ENCODE measurements around the gene ELANE.
"Not testable (repeated sequence)": the region's sequence is repeated elsewhere in the genome, so short reads cannot be mapped to it uniquely, and the experiment has no call there.

Gene ELANE

DNA sequence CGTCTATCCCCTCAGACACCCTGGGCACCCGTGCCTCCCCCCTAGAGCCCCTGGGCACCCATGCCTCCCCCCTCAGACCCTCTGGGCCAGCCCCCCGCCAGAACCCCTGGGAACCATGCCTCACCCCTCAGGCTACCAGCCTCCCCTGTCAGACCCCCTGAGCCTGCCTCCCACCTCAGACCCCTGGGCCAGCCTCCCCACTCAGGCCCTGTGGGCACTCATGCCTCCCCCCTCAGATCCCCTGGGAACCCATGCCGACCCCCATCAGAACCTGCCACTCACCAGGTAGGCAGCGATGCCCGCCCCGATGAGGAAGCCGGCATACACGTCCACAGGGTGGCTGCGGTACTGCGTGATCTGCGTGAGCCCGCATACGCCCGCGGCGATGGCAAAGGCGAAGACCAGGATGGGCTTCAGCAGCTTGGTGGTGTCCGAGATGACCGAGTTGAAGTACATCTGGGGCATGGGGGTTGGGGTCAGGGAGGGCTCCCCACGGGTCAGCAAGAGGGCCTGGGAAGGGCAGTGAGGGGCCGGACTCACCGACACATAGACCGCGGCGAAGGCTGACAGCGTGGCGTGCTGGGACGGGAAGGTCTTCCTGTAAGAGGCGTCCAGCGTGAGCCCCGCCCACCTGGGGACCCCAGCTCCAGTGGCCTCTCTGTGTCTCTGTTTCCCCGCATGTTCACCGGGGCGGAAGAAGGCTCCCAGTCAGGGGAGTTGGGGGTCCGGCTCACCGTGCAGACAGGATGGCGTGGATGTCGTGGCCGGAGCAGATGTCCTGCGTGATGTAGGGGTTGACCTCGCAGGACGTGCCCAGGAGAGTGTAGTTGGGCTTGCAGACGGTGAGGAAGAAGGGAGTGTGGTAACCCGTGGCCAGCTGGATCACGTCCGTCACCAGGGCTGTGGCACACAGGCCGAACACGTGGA is 37.7 kb upstream of the ELANE start:
- no peaks in the 10 kb centered on the region for H3K4me1 ChIP-seq (ENCODE audit: control insufficient read depth in 1 of 2, insufficient read depth in 2 of 2, low read length in 2 of 2)
- H3K9ac ChIP-seq (ENCODE audit: low read depth in 1 of 2, low read length in 2 of 2), result no peak overlapping the region
- no peak overlapping the region for H3K27ac ChIP-seq (ENCODE audit: low read depth, low read length)
- no peaks in the 10 kb centered on the region for H3K27me3 ChIP-seq (ENCODE audit: control insufficient read depth in 1 of 2, insufficient read depth in 2 of 2, low read length in 2 of 2)
- no peaks in the 10 kb centered on the region for H3K9me3 ChIP-seq (ENCODE audit: control insufficient read depth in 1 of 2, low read length in 2 of 2)
- H3K4me3 ChIP-seq (ENCODE audit: low read depth in 1 of 2, low read length in 2 of 2), result no peak overlapping the region
- H3K36me3 ChIP-seq (ENCODE audit: control insufficient read depth in 1 of 2, insufficient read depth in 2 of 2, low read length in 2 of 2), result peaks cover 21 to 27% of the 10 kb centered on the region in 2 donors

DNA sequence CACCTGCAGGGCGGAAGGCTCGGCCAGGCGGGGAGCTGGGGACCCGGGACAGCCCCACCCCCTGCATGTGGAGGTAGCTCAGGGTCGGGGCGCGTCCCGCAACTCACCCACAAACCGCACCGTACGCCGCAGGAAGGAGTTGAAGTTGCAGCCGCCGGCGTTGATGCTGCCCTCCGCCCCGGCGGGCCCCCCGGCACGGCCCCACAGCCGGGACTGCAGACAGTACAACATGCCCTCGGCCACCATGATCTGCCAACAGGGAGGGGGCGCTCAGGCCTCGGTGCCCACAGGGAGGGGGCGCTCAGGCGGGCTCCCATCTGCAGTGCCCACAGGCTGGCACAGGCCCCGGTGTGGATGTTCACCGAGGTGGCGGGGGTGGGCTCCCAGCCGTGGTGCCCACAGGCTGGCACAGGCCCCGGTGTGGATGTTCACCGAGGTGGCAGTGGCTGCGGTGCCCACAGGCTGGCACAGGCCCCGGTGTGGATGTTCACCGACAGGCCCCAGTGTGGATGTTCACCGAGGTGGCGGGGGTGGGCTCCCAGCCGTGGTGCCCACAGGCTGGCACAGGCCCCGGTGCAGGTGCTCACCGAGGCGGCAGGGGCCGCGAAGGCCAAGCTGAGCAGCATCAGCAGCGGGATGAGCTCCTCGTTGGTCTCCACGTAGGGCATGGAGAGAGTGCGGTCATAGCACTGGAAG is 36.9 kb upstream of the ELANE start:
- Histone ChIP-seq H3K9me3 (ENCODE audit: control insufficient read depth in 1 of 2, low read length in 2 of 2) (no peaks in the 10 kb centered on the region), H3K9ac (ENCODE audit: low read depth in 1 of 2, low read length in 2 of 2) (no peak overlapping the region), H3K36me3 (ENCODE audit: control insufficient read depth in 1 of 2, insufficient read depth in 2 of 2, low read length in 2 of 2) (peaks cover 13 to 19% of the 10 kb centered on the region in 2 donors), H3K27me3 (ENCODE audit: control insufficient read depth in 1 of 2, insufficient read depth in 2 of 2, low read length in 2 of 2) (no peaks in the 10 kb centered on the region), H3K4me1 (ENCODE audit: control insufficient read depth in 1 of 2, insufficient read depth in 2 of 2, low read length in 2 of 2) (no peaks in the 10 kb centered on the region), H3K27ac (ENCODE audit: low read depth, low read length) (no peak overlapping the region), H3K4me3 (ENCODE audit: low read depth in 1 of 2, low read length in 2 of 2) (no peak overlapping the region)

DNA sequence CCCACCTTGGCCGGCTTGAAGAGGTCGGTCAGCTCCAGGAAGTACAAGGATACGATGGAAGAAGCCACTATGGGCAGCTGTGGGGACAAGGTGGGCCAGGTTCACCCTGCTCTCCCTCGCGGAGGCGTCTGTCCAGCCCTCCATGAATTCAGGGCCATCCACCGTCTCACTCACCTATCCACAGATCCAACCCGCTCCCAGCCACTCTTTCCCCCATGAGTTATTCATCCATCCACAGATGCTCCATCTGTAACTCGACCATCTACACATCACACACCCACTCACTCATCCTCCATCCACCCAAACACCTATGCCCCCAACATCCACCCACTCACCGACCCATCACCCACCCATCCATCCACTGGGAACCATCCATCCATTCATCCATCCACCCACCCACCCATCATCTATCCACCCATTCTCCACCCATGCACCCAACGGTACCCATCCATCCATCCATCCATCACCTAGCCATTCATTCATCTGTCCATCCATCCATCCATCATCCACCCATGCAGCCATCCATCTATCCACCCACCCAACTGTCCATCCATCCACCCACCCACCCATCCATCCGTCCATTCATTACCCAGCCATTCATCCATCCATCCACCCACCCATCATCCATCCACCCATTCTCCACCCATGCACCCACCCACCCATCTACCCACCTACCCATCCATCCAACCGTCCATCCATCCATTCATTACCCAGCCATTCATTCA is 36.2 kb upstream of the ELANE start:
- H3K4me1 ChIP-seq (ENCODE audit: control insufficient read depth in 1 of 2, insufficient read depth in 2 of 2, low read length in 2 of 2), result no peaks in the 10 kb centered on the region
- no peak overlapping the region for H3K4me3 ChIP-seq (ENCODE audit: low read depth in 1 of 2, low read length in 2 of 2)
- no peak overlapping the region for H3K27ac ChIP-seq (ENCODE audit: low read depth, low read length)
- H3K27me3 ChIP-seq (ENCODE audit: control insufficient read depth in 1 of 2, insufficient read depth in 2 of 2, low read length in 2 of 2), result no peaks in the 10 kb centered on the region
- H3K9me3 ChIP-seq (ENCODE audit: control insufficient read depth in 1 of 2, low read length in 2 of 2), result no peaks in the 10 kb centered on the region
- H3K36me3 ChIP-seq (ENCODE audit: control insufficient read depth in 1 of 2, insufficient read depth in 2 of 2, low read length in 2 of 2), result peaks cover 6 to 12% of the 10 kb centered on the region in 2 donors
- no peak overlapping the region for H3K9ac ChIP-seq (ENCODE audit: low read depth in 1 of 2, low read length in 2 of 2)

DNA sequence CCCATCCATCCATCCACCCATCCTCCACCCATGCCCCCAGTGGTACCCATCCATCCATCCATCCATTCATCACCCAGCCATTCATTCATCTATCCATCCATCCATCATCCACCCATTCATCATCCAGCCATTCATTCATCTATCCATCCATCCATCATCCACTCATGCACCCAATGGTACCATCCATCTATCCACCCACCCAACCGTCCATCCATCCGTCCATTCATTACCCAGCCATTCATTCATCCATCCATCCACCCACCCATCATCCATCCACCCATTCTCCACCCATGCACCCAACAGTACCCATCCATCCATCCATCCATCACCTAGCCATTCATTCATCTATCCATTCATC is 35.6 kb upstream of the ELANE start:
- Histone ChIP-seq H3K9me3 (ENCODE audit: control insufficient read depth in 1 of 2, low read length in 2 of 2) (no peaks in the 10 kb centered on the region), H3K9ac (ENCODE audit: low read depth in 1 of 2, low read length in 2 of 2) (no peak overlapping the region), H3K27me3 (ENCODE audit: control insufficient read depth in 1 of 2, insufficient read depth in 2 of 2, low read length in 2 of 2) (no peaks in the 10 kb centered on the region), H3K36me3 (ENCODE audit: control insufficient read depth in 1 of 2, insufficient read depth in 2 of 2, low read length in 2 of 2) (peaks cover under 1 to 7% of the 10 kb centered on the region in 2 donors), H3K4me3 (ENCODE audit: low read depth in 1 of 2, low read length in 2 of 2) (no peak overlapping the region), H3K4me1 (ENCODE audit: control insufficient read depth in 1 of 2, insufficient read depth in 2 of 2, low read length in 2 of 2) (no peaks in the 10 kb centered on the region), H3K27ac (ENCODE audit: low read depth, low read length) (no peak overlapping the region)

DNA sequence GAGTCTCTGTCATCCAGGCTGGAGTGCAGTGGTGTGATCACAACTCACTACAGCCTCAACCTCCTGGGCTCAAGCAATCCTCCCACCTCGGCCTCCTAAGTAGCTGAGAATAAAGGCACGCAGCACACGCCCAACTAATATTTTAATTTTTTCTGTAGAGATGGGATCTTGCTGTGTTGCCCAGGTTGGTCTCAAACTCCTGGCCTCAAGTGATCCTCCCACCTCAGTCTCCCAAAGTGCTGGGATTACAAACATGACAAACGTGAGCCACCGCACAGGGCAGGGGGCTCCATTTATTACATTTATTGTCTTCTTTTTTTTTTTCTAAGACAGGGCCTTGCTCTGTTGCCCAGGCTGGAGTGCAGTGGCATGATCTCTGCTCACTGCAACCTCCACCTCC is 31.9 kb upstream of the ELANE start:
- H3K36me3 ChIP-seq (ENCODE audit: control insufficient read depth in 1 of 2, insufficient read depth in 2 of 2, low read length in 2 of 2); H3K27me3 ChIP-seq (ENCODE audit: control insufficient read depth in 1 of 2, insufficient read depth in 2 of 2, low read length in 2 of 2); H3K27ac ChIP-seq (ENCODE audit: low read depth, low read length); H3K9me3 ChIP-seq (ENCODE audit: control insufficient read depth in 1 of 2, low read length in 2 of 2); H3K9ac ChIP-seq (ENCODE audit: low read depth in 1 of 2, low read length in 2 of 2); H3K4me1 ChIP-seq (ENCODE audit: control insufficient read depth in 1 of 2, insufficient read depth in 2 of 2, low read length in 2 of 2); H3K4me3 ChIP-seq (ENCODE audit: low read depth in 1 of 2, low read length in 2 of 2): not testable (repeated sequence)

DNA sequence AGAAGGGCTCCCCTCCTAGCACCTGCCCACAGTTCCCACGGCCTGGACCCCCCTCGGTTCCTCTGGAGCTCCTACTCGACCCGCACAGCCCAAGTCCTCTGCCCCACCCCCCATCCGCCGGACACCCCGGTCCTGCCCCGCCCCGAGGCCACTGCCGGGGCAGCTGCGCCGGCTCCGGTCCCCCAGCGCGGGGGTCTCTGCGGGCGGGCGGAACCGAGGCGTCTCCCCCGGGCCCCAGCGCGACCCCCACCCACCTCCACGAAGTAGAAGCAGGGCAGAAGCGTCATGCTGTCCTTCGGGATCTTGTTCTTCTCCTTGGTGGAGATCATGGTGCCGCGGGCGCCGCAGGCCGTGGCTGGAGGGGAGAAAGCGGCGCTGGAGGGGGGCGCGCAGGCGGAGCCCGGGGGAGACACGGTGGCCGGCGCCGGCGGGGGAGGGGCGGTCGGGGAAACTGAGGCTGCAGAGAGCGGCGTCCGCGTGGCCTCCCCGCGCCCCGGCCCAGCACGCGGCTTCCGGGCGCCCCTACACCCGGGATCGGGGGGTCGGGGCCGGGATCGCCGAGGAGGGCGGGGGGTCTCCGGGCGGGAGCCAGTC is 30.8 kb upstream of the ELANE start:
- Histone ChIP-seq H3K4me3 (ENCODE audit: low read depth in 1 of 2, low read length in 2 of 2) (no peak overlapping the region), H3K27ac (ENCODE audit: low read depth, low read length) (no peak overlapping the region), H3K9me3 (ENCODE audit: control insufficient read depth in 1 of 2, low read length in 2 of 2) (no peaks in the 10 kb centered on the region), H3K36me3 (ENCODE audit: control insufficient read depth in 1 of 2, insufficient read depth in 2 of 2, low read length in 2 of 2) (no peaks in the 10 kb centered on the region), H3K4me1 (ENCODE audit: control insufficient read depth in 1 of 2, insufficient read depth in 2 of 2, low read length in 2 of 2) (no peaks in the 10 kb centered on the region), H3K27me3 (ENCODE audit: control insufficient read depth in 1 of 2, insufficient read depth in 2 of 2, low read length in 2 of 2) (peaks cover 6 to 7% of the 10 kb centered on the region in 2 donors), H3K9ac (ENCODE audit: low read depth in 1 of 2, low read length in 2 of 2) (no peak overlapping the region)

DNA sequence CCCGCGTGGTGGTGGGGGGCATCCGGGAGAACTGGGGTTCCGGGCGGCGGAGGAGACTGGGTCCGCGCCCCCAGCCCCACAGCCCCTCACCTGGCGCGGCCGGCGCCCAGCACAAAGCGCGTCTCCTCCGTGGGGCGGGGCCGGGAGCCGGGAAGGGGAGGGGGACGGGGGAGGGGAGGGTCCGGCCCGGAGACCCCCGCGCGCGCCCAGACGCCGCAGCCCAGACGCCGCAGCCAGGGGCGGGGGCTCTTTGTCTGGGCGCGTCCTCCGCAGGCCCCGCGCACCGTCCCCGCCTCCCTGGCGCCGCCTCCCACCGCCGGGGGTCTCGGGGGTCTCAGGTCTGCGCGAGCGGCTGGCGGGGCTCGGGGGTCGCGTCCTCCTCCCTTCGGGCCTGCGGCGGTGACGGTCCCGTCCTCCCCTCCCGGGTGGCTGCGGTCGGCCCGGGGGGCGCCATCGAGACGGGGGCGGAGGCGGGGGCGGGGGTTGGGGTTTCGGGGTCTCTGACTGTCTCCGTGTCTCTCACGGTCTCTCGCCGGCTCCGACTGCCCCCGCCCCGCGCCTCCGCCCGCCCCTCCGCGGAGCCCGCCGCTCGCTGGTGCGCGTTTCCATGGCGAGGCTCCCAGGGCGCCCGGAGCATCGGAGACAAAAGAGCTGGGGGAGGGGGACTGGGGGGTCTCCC is 30.1 kb upstream of the ELANE start, which contains the start of gene PLPPR3:
TSS of gene PLPPR3 (minus strand) at position 131 of the 679 bp plus-strand sequence. CDS start 396 bp downstream, outside the sequence.
- H3K4me1 ChIP-seq (ENCODE audit: control insufficient read depth in 1 of 2, insufficient read depth in 2 of 2, low read length in 2 of 2), result no peaks in the 10 kb centered on the region
- no peak within 1 kb of the TSS for H3K27ac ChIP-seq (ENCODE audit: low read depth, low read length)
- no peak within 1 kb of the TSS for H3K4me3 ChIP-seq (ENCODE audit: low read depth in 1 of 2, low read length in 2 of 2)
- H3K9ac ChIP-seq (ENCODE audit: low read depth in 1 of 2, low read length in 2 of 2), result no peak within 1 kb of the TSS
- no peaks in the 10 kb centered on the region for H3K9me3 ChIP-seq (ENCODE audit: control insufficient read depth in 1 of 2, low read length in 2 of 2)
- H3K27me3 ChIP-seq (ENCODE audit: control insufficient read depth in 1 of 2, insufficient read depth in 2 of 2, low read length in 2 of 2), result peaks cover 6 to 7% of the 10 kb centered on the region in 2 donors
- no peaks in the 10 kb centered on the region for H3K36me3 ChIP-seq (ENCODE audit: control insufficient read depth in 1 of 2, insufficient read depth in 2 of 2, low read length in 2 of 2)

DNA sequence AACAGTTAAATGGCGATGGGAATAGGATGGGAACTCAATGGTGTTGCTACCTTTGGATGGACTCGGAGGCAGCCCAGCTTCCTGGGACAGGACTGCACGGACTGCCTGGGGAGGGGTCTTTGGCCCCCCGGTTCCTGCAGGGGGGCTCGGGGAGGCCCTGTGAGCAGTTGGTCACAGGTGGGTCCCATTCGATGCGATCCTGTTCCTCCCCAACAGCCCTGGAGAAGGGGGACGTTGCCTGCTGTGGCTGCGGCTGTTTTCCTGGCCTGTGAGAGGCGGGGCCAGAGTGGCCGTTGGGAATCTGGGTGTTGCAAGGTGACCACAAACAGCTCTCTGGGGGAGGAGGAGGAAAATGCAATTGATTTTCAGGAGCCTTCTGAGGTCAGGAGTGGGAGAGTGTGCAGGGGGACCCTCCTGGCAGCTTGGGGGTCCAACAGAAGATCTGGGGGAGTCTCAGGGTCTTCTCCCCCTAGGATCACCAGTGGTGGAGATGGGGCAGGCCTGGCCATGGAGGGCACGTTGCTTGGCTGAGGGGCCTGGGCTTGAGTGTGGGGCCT is 28.5 kb upstream of the ELANE start:
- no peak overlapping the region for H3K4me3 ChIP-seq (ENCODE audit: low read depth in 1 of 2, low read length in 2 of 2)
- H3K9me3 ChIP-seq (ENCODE audit: control insufficient read depth in 1 of 2, low read length in 2 of 2), result no peaks in the 10 kb centered on the region
- H3K27me3 ChIP-seq (ENCODE audit: control insufficient read depth in 1 of 2, insufficient read depth in 2 of 2, low read length in 2 of 2), result peaks cover 6 to 13% of the 10 kb centered on the region in 2 donors
- H3K9ac ChIP-seq (ENCODE audit: low read depth in 1 of 2, low read length in 2 of 2), result no peak overlapping the region
- no peaks in the 10 kb centered on the region for H3K4me1 ChIP-seq (ENCODE audit: control insufficient read depth in 1 of 2, insufficient read depth in 2 of 2, low read length in 2 of 2)
- H3K36me3 ChIP-seq (ENCODE audit: control insufficient read depth in 1 of 2, insufficient read depth in 2 of 2, low read length in 2 of 2), result no peaks in the 10 kb centered on the region
- H3K27ac ChIP-seq (ENCODE audit: low read depth, low read length), result no peak overlapping the region

DNA sequence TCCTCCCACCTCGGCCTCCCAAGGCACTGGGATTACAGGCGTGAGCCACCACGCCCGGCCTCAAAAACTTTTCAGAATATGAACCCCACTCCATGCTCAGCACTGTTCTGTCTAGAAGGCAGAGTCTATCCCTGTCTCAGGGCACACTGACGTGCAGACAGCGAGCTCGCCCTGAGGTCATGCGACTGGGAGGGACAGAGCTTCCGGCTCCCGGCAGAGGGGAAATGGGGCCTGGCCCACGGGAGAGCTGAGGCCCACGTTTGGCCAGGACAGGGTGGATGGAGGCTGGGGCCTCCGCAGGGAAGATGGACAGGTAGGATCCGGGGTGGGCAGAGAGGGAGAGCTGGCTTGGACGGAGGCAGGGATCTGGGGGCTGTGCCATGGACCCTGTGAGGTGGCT is 27.2 kb upstream of the ELANE start:
- Histone ChIP-seq H3K9ac (ENCODE audit: low read depth in 1 of 2, low read length in 2 of 2) (no peak overlapping the region), H3K27me3 (ENCODE audit: control insufficient read depth in 1 of 2, insufficient read depth in 2 of 2, low read length in 2 of 2) (peaks cover 6 to 16% of the 10 kb centered on the region in 2 donors), H3K4me1 (ENCODE audit: control insufficient read depth in 1 of 2, insufficient read depth in 2 of 2, low read length in 2 of 2) (no peaks in the 10 kb centered on the region), H3K4me3 (ENCODE audit: low read depth in 1 of 2, low read length in 2 of 2) (no peak overlapping the region), H3K36me3 (ENCODE audit: control insufficient read depth in 1 of 2, insufficient read depth in 2 of 2, low read length in 2 of 2) (no peaks in the 10 kb centered on the region), H3K9me3 (ENCODE audit: control insufficient read depth in 1 of 2, low read length in 2 of 2) (no peaks in the 10 kb centered on the region), H3K27ac (ENCODE audit: low read depth, low read length) (no peak overlapping the region)

Data from duodenal mucosa (tissue), 2 donors.